K562 (cell line): ENCODE data around the gene ME3. TPM values are rescaled to one million over a fixed set of nuclear protein-coding genes. Genes with fewer than 3 reads are reported as not detected.

Source experiments
- ATAC-seq: fragments of 200-7000 bp; cut with Tn5 transposase; 3 replicates; pipeline ENCODE4 v1.9.1; 2020; ENCODE audit warnings: moderate library complexity
- BruUV-seq: library from RNA; stranded (reverse); fragments of 400-500 nt; replicated peaks from 2 replicates; lab custom pipeline; 2021; lab: Mats Ljungman, UMichigan
- CTCF ChIA-PET: fragments of 300-600 bp; formaldehyde crosslinking; extraction: SDS; loops from one replicate; lab custom pipeline; 2021; ENCODE audit warnings: low intra/inter-chr PET ratio; lab: Yijun Ruan, JAX
- POLR2A ChIA-PET: fragments of 300-600, 350-650 bp; sonication (Branson Sonifier 250); formaldehyde crosslinking; extraction: SDS; loops from one replicate; lab custom pipeline; 2021; ENCODE audit warnings: antibody characterized with exemption, inconsistent platforms; lab: Yijun Ruan, JAX
- DNase-seq, 4 experiments: peaks; one replicate each; pipeline versions ENCODE4 v3.0.0 to v3.0.0-alpha.2; 2011 to 2018; ENCODE audit warnings: low spot score in 3 of 4, mixed read lengths in 3 of 4; ENCODE audit errors: extremely low read depth in 1 of 4
- FAIRE-seq: peaks from 2 replicates; lab custom pipeline; 2011; peaks lifted over from hg19 to GRCh38; lab: Jason Lieb, UNC
- H2AFZ ChIP-seq: 2 replicates; pipeline ENCODE4 v1.6.0; 2011; ENCODE audit warnings: low read depth, low read length, control low read depth, inconsistent platforms
- H3K27ac ChIP-seq: fragments of 200-600 bp; 3 replicates; pipeline ENCODE4 v1.8.0; 2011; ENCODE audit warnings: low read depth, mild to moderate bottlenecking, control low read depth, inconsistent platforms, low read length, moderate library complexity, mixed read lengths; ENCODE audit errors: extremely low read depth
- H3K27me3 ChIP-seq, 2 experiments: fragments of 300-600 bp in 1 of 2; 2 replicates in 1 of 2; 3 replicates in 1 of 2; pipeline versions ENCODE4 v1.6.0 to v1.8.0; 2011; ENCODE audit warnings: inconsistent platforms in 2 of 2, low read length in 2 of 2, mild to moderate bottlenecking in 1 of 2, mixed read lengths in 1 of 2, moderate library complexity in 1 of 2; ENCODE audit not compliant: control insufficient read depth in 2 of 2, insufficient read depth in 2 of 2
- H3K36me3 ChIP-seq: fragments of 300-600 bp; 3 replicates; pipeline ENCODE4 v1.8.0; 2011; ENCODE audit warnings: mild to moderate bottlenecking, low read length, inconsistent platforms; ENCODE audit not compliant: control insufficient read depth, insufficient read depth
- H3K4me1 ChIP-seq, 2 experiments: fragments of 200-600 bp in 1 of 2; replicated peaks in 1 of 2; 2 replicates in 1 of 2; 3 replicates in 1 of 2; pipeline versions ENCODE4 v1.5.1 to v1.8.0; 2011; ENCODE audit warnings: inconsistent platforms in 2 of 2, low read length in 2 of 2, mild to moderate bottlenecking in 1 of 2, mixed read lengths in 1 of 2, moderate library complexity in 1 of 2; ENCODE audit not compliant: control insufficient read depth in 2 of 2, insufficient read depth in 2 of 2
- H3K4me2 ChIP-seq: 2 replicates; pipeline ENCODE4 v1.6.1; 2011; ENCODE audit warnings: low read length, control low read depth, inconsistent platforms, mixed read lengths; ENCODE audit not compliant: insufficient read depth
- H3K4me3 ChIP-seq: fragments of 200-600 bp; sonication (generic), shearing (Covaris generic); 2 replicates; pipeline ENCODE4 v1.5.1; 2016; ENCODE audit warnings: control low read depth, inconsistent platforms
- H3K79me2 ChIP-seq: fragments of 200-600 bp; 3 replicates; pipeline ENCODE4 v1.8.0; 2011; ENCODE audit warnings: low read length, inconsistent platforms; ENCODE audit not compliant: control insufficient read depth, insufficient read depth
- H3K9ac ChIP-seq, 2 experiments: 2 replicates each; pipeline versions ENCODE4 v1.6.0 to v1.6.1; 2011; ENCODE audit warnings: low read depth in 2 of 2, low read length in 2 of 2, control low read depth in 1 of 2, inconsistent platforms in 1 of 2, mild to moderate bottlenecking in 1 of 2, mixed read lengths in 1 of 2; ENCODE audit not compliant: insufficient read depth in 1 of 2
- H3K9me1 ChIP-seq: one replicate; pipeline ENCODE4 v1.6.0; 2011; ENCODE audit warnings: inconsistent platforms, mild to moderate bottlenecking, low read length, moderate library complexity; ENCODE audit not compliant: control insufficient read depth, insufficient read depth
- H3K9me3 ChIP-seq: replicated peaks from 2 replicates; pipeline ENCODE4 v1.5.1; 2011; ENCODE audit warnings: low read depth, low read length, inconsistent platforms; ENCODE audit not compliant: control insufficient read depth, insufficient read depth
- H4K20me1 ChIP-seq: replicated peaks from 2 replicates; pipeline ENCODE4 v1.6.1; 2011; ENCODE audit warnings: low read length, inconsistent platforms, mixed read lengths; ENCODE audit not compliant: control insufficient read depth, insufficient read depth
- ARID1B ChIP-seq: fragments of 450-650 bp; IDR thresholded peaks from 2 replicates; pipeline ENCODE4 v1.6.1; 2016; ENCODE audit warnings: antibody characterized with exemption, mild to moderate bottlenecking, inconsistent platforms
- CREM ChIP-seq: IDR thresholded peaks from 2 replicates; pipeline ENCODE4 v1.6.1; 2014; ENCODE audit warnings: antibody characterized with exemption, low read depth
- CTBP1 ChIP-seq: fragments of 450-650 bp; IDR thresholded peaks from 2 replicates; pipeline ENCODE4 v1.6.1; 2016; ENCODE audit warnings: borderline replicate concordance
- DPF2 ChIP-seq: fragments of 450-650 bp; IDR thresholded peaks from 2 replicates; pipeline ENCODE4 v1.6.1; 2016
- E2F3 ChIP-seq: fragments of 250-450 bp; sonication (Bioruptor Pico); IDR thresholded peaks from 2 replicates; pipeline ENCODE4 v1.4.0; 2020; ENCODE audit warnings: mild to moderate bottlenecking
- EWSR1 ChIP-seq: fragments of 450-650 bp; IDR thresholded peaks from 2 replicates; pipeline ENCODE4 v1.6.1; 2018; ENCODE audit warnings: borderline replicate concordance, mild to moderate bottlenecking, low read depth, moderate library complexity; ENCODE audit not compliant: partially characterized antibody
- FOS ChIP-seq: IDR thresholded peaks from 3 replicates; pipeline ENCODE4 v1.6.1; 2011; ENCODE audit not compliant: insufficient read length; ENCODE audit errors: extremely low read depth
- HDAC1 ChIP-seq, 2 experiments: fragments of 450-650 bp; IDR thresholded peaks; 2 replicates each; pipeline ENCODE4 v1.6.1; 2016 to 2017; ENCODE audit warnings: inconsistent platforms in 1 of 2, mild to moderate bottlenecking in 1 of 2, moderate library complexity in 1 of 2
- HDAC3 ChIP-seq: fragments of 450-650 bp; IDR thresholded peaks from 2 replicates; pipeline ENCODE4 v1.6.1; 2018; ENCODE audit warnings: borderline replicate concordance, mild to moderate bottlenecking, moderate library complexity; ENCODE audit not compliant: partially characterized antibody
- ID3 ChIP-seq, 2 experiments: fragments of 250-450 bp in 1 of 2; fragments of 450-650 bp in 1 of 2; sonication (Bioruptor Pico) in 1 of 2; IDR thresholded peaks; 2 replicates each; pipeline versions ENCODE4 v1.6.1 to v1.8.0; 2016 to 2021; ENCODE audit warnings: mild to moderate bottlenecking in 2 of 2, moderate library complexity in 2 of 2, missing compliant biosample characterization in 1 of 2, missing genetic modification characterization in 1 of 2
- JUND ChIP-seq, 2 experiments: IDR thresholded peaks; 2 replicates in 1 of 2; 3 replicates in 1 of 2; pipeline ENCODE4 v1.6.1; 2011; ENCODE audit warnings: borderline replicate concordance in 2 of 2, low read depth in 2 of 2, low read length in 2 of 2, improper control_type of control experiment in 1 of 2, missing biosample characterization in 1 of 2, missing genetic modification characterization in 1 of 2, missing genetic modification reagents in 1 of 2
- KAT2B ChIP-seq: IDR thresholded peaks from one replicate; pipeline ENCODE4 v1.6.1; 2012; ENCODE audit warnings: low read depth, mild to moderate bottlenecking, control low read depth, inconsistent platforms, low read length, moderate library complexity
- KDM1A ChIP-seq, 2 experiments: fragments of 450-650 bp; IDR thresholded peaks; 2 replicates each; pipeline ENCODE4 v1.6.1; 2016; ENCODE audit warnings: mild to moderate bottlenecking in 2 of 2
- LEF1 ChIP-seq: fragments of 450-650 bp; IDR thresholded peaks from 2 replicates; pipeline ENCODE4 v1.6.1; 2016; ENCODE audit warnings: mild to moderate bottlenecking
- MTA3 ChIP-seq: fragments of 450-650 bp; formaldehyde crosslinking; IDR thresholded peaks from 2 replicates; pipeline ENCODE4 v1.6.1; 2017; ENCODE audit warnings: mild to moderate bottlenecking, borderline replicate concordance
- MYNN ChIP-seq, 2 experiments: sonication (generic); formaldehyde crosslinking in 1 of 2; IDR thresholded peaks; 2 replicates each; pipeline versions ENCODE4 v1.5.0 to v1.6.1; 2016 to 2020; ENCODE audit warnings: antibody characterized with exemption in 1 of 2, missing genetic modification reagents in 1 of 2
- NFIX ChIP-seq: fragments of 250-450 bp; sonication (Bioruptor Pico); IDR thresholded peaks from 2 replicates; pipeline ENCODE4 v1.4.0; 2020; ENCODE audit warnings: low read depth, mild to moderate bottlenecking, moderate library complexity
- NR2C1 ChIP-seq, 2 experiments: fragments of 450-650 bp; IDR thresholded peaks; 2 replicates each; pipeline ENCODE4 v1.6.1; 2017; ENCODE audit warnings: mild to moderate bottlenecking in 2 of 2, antibody characterized with exemption in 1 of 2, inconsistent platforms in 1 of 2, missing compliant biosample characterization in 1 of 2, missing genetic modification characterization in 1 of 2
- PKNOX1 ChIP-seq: fragments of 450-650 bp; IDR thresholded peaks from 2 replicates; pipeline ENCODE4 v1.6.1; 2016
- WGBS: fragments of 100-300 bp; shearing (Covaris generic); methylation state at CpG from one replicate; pipeline ENCODE4 v1.1.6; 2016; ENCODE audit warnings: low coverage, mixed read lengths; ENCODE audit not compliant: insufficient coverage; ENCODE audit errors: missing lambda C conversion rate; 5-methylcytosine and 5-hydroxymethylcytosine counted together
- in situ Hi-C: fragments of 300-500 bp; cut with MboI; formaldehyde crosslinking; loops from 4 replicates; pipeline ENCODE4 v1.15.0; 2018; ENCODE audit warnings: inconsistent platforms, mixed read lengths
- intact Hi-C: fragments of 100-400 bp; cut with micrococcal nuclease; formaldehyde crosslinking; loops from 2 replicates; pipeline ENCODE4 v1.14.2; 2022
- polyA plus RNA-seq, 8 experiments: library from polyadenylated mRNA; depleted of rRNA in 4 of 8; stranded (reverse) in 5 of 8; unstranded in 3 of 8; fragments of >200 nt; fragmentation: Nextera tagmentation in 2 of 8; fragmentation: Illumina TruSeq in 1 of 8; extraction: Ambion mirVana in 2 of 8; extraction: Trizol in 1 of 8; gene quantifications; 2 replicates each; pipeline versions ENCODE4 v1.2.1 to v1.2.3, GENCODE V29; 2011 to 2014; ENCODE audit warnings: inconsistent platforms in 1 of 8, missing spikeins in 1 of 8
- total RNA-seq, 7 experiments: library from RNA; depleted of rRNA in 6 of 7; stranded (reverse); fragments of >200 nt in 6 of 7; fragmentation: Illumina TruSeq in 2 of 7; extraction: Trizol in 2 of 7; gene quantifications; 2 replicates each; pipeline versions ENCODE4 v1.2.1 to v1.2.3, GENCODE V29; 2011 to 2021; ENCODE audit warnings: low replicate concordance in 1 of 7

Gene ME3
- total and polyA plus RNA-seq, 9 of the 15 experiments (the other 6 are each of a cell fraction or from before 2014, with no cell fraction given): not detected

- 0 out of 2 replicates have a peak, but pooled peaks cover 3% of the 10 kb centered on the region for H4K20me1 ChIP-seq
- H3K9me3 ChIP-seq: no peaks in the 10 kb centered on the region
- peak; percentile 93 for ATAC-seq
- H3K4me2 ChIP-seq: no peak overlapping the region
- peak; percentile 57 to 82 (median 63) for DNase-seq
- no peak overlapping the region for H3K9ac ChIP-seq
- no peak overlapping the region for H2AFZ ChIP-seq
- ChIA-PET CTCF (no interaction called here), POLR2A (interaction anchor here (0.7 to 1.2 kb wide), 2 partner anchors 16 to 1715 kb away, joined by 3 read pairs; no protein-coding TSS in a partner anchor)
- no peaks in the 10 kb centered on the region for H3K36me3 ChIP-seq
- H3K27ac ChIP-seq: no peak overlapping the region
- FAIRE-seq: peak; percentile 90
- WGBS: 19% methylated on average over 5 of the region's 5 CpGs
- no peaks in the 10 kb centered on the region for H3K27me3 ChIP-seq
- no peaks in the 10 kb centered on the region for H3K9me1 ChIP-seq
- H3K4me1 ChIP-seq: peaks cover 2 to 11% of the 10 kb centered on the region in 2 experiments; a peak in 3 of 5 replicates
- H3K79me2 ChIP-seq: no peaks in the 10 kb centered on the region
- in situ Hi-C loops (no loop called here), intact Hi-C loops (no loop called here)
- no TSS peak for BruUV-seq
- no peak overlapping the region for H3K4me3 ChIP-seq
- TF ChIP-seq ARID1B (peak; percentile 70), LEF1 (no peak), E2F3 (no peak), CREM (peak; percentile 28), MTA3 (0 out of 2 replicates have a peak, but pooled peaks have one; percentile 31), KDM1A (IDR thresholded peaks at IDR 0.05) (peak in 1 of 2 experiments; percentile 34; a peak in 1 of 4 replicates), NR2C1 (IDR thresholded peaks at IDR 0.05) (peak; percentile 77), NR2C1 (tag; IDR thresholded peaks at IDR 0.05) (peak; percentile 89), FOS (peak; percentile 44), KAT2B (no peak), CTBP1 (peak; percentile 51; the same call in 1 of the 2 replicates), DPF2 (peak; percentile 79), PKNOX1 (peak; percentile 41; the same call in 1 of the 2 replicates), JUND (IDR thresholded peaks at IDR 0.05; ENCODE audit: borderline replicate concordance, low read depth, low read length) (peak; percentile 97), JUND (tag; IDR thresholded peaks at IDR 0.05; ENCODE audit: borderline replicate concordance, low read depth, low read length) (peak; percentile 97; the same call in 2 of the 3 replicates), HDAC3 (no peak), HDAC1 (IDR thresholded peaks at IDR 0.05) (peak in 1 of 2 experiments; percentile 59; a peak in 1 of 4 replicates), NFIX (CRISPR knock-in tag) (peak; percentile 93), EWSR1 (no peak), ID3 (CRISPR knock-in tag; IDR thresholded peaks at IDR 0.05) (no peak), ID3 (tag; IDR thresholded peaks at IDR 0.05) (no peak), MYNN (IDR thresholded peaks at IDR 0.05) (no peak), MYNN (CRISPR knock-in tag; IDR thresholded peaks at IDR 0.05) (no peak)
Measured at GRCh38 chr11:86592659-86593451, 79.6 kb downstream of the ME3 start.
